ENCODE data around the gene IFNGR1.
"Not testable (repeated sequence)": the region's sequence is repeated elsewhere in the genome, so short reads cannot be mapped to it uniquely, and the experiment has no call there.

Gene IFNGR1

DNA sequence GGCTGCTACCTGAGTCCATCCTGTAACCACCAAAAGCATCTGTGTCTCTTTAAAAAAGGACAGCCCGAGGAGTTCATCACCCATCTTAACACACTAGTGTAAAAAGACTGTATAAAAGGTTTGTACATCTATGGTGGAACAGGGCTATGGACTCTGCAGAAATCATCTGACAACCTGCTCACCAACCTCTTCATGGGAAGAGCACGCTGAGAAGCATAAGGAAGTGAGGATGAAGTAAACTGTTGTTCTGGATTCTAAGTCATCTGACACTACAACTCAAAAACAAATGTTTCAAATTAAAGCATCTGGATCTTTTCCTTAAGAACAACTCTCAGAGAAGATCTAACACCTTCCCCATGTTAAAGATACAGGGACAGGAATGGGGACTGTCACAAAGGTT, 5.4 kb downstream of the IFNGR1 start:
- no peak for DNase-seq (ENCODE audit: low read depth in 2 of 2)

DNA sequence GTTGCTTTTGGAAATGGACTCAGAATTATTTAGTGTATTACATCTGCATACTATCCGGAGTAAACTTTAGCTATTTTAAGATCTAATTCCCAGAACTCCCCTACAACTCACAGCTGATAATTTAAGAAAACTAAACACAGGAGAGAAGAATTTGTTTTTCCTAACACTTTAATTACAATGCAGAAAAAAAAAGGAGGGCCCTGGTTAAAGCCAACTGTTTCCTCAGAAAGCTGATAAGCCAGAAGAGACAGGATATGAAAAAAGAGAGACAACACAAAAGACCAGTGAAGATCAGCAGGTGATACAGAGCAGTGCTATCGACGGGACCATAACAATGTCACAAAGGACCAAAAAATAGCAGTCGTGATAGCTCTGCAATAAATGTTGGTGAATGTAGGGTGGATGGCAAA, 5.8 kb downstream of the IFNGR1 start:
- DNase-seq (ENCODE audit: low read depth in 2 of 2), result no peak

DNA sequence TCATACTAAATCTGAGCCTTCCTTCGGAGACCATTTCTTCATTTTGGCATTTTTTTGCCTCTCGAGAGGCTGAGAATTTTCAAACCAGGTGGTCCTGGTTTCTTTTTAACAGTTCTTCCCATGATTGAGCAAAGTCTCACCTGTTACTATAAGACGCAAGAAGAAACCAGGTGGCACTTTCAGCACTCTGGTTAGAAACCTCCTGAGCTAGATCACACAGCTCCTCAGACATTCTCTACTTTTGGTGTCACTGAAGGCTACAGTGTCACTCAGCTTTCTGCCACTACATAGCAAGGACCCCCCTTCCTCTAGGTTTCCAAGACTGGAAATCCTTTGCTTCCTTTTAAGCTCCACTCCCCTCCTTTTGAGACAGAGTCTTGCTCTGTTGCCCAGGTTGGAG, 7.3 kb downstream of the IFNGR1 start:
- DNase-seq (ENCODE audit: low read depth in 2 of 2), result no peak

DNA sequence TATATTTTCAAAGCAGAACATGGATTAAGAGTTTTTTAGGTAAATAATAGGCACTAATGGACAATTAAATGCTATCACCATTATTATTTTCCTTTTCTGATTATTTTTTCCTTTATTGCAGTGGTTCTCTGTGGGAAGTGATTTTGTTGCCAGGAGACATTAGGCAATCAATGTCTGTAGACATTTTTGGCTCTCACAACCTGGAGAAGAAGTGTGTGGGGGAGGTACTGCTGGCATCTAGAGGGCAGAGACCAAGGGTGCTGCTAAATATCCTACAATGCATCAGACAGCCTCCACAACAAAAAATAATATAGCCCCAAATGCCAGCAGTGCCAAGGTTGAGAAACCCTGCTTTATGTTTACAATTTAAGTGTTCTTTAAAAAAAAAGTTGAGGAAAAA, 8.3 kb downstream of the IFNGR1 start:
- no peak for DNase-seq (ENCODE audit: low read depth in 2 of 2)

DNA sequence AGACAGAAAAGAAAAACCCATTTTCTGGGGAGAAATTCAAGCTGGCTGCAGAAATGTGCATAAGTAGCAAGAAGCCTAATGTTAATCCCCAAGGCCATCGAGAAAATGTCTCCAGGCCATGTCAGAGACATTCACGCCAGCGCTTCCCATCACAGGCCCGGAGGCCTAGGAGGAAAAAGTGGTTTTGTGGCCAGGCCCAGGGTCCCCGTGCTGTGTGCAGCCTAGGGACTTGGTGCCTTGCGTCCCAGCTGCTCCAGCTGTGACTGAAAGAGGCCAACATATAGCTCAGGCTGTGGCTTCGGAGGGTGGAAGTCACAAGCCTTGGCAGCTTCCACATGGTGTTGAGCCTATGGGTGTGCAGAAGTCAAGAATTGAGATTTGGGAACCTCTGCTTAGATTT, 10.9 kb downstream of the IFNGR1 start:
- no peak for DNase-seq (ENCODE audit: low read depth in 2 of 2)

DNA sequence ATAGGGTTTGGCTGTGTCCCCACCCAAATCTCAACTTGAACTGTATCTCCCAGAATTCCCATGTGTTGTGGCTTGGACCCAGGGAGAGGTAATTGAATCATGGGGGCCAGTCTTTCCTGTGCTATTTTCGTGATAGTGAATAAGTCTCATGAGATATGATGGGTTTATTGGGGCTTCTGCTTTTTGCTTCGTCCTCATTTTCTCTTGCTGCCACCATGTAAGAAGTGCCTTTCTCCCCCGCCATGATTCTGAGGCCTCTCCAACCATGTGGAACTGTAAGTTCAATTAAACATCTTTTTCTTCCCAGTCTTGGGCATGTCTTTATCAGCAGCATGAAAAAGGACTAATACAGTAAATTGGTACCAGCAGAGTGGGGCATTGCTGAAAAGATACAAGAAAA, 11.7 kb downstream of the IFNGR1 start:
- DNase-seq (ENCODE audit: low read depth in 2 of 2), result not testable (repeated sequence)

DNA sequence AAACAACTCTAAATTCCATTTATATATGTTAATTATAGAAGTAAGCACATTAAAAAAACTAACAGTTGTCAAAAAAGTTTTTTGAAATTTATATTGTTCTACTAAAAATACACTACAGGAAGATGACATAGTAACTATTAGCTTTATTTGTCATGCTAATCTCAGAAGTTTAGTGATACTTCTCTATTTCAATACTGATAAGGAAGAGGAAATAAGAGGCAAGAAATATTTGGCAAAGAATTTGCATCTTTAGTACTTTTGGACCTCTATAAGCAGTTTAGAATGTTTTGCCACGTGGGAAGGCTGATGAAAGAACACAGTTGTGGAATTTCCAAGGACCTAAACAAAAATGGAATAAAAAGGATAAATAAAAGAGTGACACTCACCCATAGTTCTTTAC, 12.6 kb downstream of the IFNGR1 start:
- DNase-seq (ENCODE audit: low read depth in 2 of 2), result no peak

DNA sequence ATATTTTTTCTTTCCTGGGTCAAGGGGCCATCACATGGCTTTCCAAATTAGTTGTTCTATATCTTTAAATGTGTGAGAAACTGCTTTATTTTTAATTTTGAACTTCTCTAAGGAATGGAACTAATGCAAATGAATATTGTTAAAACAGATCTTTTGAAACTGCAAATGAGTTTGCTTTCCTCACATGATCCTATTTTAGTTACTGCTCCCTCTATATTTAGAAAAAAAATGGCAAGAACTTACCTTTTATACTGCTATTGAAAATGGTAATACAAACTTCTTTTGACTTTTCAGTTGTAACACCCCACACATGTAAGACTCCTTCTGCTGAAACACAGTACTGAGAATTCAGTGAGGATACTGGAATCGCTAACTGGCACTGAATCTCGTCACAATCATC, 15.9 kb downstream of the IFNGR1 start:
- DNase-seq (ENCODE audit: low read depth in 2 of 2), result no peak

DNA sequence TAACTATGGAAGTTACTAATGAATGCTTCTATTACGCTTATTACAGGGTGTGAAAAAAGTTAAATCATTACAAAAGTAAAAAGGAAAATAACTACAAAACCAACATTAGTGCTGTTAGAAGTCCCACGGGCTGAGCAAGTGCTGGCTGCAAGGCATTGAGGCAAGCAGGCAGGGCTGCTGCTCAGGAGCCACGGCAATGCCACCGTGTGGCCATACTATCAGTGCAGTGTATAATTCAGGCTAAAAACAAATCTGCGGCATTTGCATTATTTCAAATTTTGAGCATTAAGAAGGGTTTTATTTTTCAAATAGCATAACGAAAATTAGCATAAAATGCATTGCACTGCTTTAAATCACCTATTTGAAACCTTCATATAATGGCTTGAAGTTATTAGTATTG, 17.1 kb downstream of the IFNGR1 start:
- DNase-seq (ENCODE audit: low read depth in 2 of 2), result no peak

DNA sequence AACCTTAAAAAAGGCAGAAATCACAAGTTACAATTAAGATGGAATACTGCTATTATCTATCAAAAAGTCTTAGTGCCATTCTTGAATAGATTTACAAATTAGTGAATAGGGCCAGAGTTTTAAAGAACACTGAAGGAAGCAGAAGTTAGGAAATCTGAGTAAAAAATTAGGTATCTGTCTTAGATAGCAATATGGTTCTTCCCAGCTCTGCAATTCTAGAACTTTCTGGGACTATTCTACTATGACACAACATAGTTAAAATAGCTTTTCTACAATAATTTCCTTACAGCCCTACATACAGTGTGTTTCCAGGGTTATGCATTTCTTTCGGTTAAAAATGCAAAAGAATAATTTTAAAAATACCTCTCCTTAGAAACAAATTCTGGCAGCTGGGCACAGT, 18.2 kb downstream of the IFNGR1 start:
- DNase-seq (ENCODE audit: low read depth in 2 of 2), result no peak

DNA sequence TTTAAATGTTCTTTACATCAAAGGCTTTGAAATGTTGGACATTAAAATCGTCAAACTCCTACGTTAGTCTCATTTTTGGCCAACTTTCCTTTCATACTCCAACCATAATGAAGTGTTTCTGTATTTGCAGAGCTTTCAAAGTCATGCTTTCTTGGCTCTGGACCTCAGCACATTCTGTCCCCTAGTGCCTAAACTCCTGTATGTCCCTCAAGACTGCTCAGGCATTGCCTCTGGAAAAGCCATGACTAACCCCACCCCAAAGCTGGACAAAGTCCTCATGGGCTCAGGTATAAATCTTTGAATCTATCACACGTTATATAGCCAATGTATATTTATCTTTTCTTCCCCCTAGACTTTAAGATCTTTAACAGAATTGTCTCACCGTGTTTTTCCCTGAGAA, 18.9 kb downstream of the IFNGR1 start:
- no peak for DNase-seq (ENCODE audit: low read depth in 2 of 2)

DNA sequence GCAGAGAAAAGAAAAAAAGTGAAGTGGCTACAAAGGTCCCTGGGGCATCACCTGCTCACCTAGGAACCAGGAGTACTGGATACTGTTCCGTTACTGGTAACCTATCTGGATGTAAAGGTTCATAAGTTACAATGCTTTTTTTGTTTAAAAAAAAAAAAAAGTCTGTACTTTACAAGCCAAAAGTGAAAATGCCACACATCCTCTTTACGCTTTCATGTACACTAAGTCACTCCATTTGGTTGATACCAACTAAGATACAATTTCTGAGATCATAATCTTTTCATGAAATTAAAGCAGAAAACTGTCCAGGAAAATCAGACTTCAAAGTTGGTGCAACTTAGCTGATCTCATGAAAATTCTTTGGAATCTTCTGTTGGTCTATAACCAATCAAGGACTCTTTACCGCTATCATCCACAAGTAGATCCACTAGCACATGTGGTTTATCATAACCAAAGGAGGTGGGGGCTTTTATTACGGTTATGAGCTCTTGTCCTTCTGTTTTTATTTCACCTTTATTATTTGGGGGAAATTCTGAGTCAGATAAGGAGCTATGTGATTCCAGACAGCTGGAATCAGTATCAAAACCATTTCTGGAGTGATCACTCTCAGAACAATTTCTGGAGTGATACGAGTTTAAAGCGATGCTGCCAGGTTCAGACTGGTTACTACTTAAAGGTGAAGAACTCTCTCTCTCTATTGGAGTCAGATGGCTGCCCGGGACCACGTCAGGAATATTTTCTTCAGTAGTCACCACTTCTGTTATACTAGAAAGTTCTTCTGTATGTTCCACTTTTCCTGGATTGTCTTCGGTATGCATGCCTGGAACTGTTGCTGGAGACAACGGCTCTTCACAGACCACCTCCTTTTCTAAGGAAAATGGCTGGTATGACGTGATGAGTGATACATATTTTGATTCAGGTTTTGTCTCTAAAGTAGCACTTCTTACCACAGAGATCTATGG, 21.2 kb downstream of the IFNGR1 start:
- DNase-seq (ENCODE audit: low read depth in 2 of 2), result no peak

DNA sequence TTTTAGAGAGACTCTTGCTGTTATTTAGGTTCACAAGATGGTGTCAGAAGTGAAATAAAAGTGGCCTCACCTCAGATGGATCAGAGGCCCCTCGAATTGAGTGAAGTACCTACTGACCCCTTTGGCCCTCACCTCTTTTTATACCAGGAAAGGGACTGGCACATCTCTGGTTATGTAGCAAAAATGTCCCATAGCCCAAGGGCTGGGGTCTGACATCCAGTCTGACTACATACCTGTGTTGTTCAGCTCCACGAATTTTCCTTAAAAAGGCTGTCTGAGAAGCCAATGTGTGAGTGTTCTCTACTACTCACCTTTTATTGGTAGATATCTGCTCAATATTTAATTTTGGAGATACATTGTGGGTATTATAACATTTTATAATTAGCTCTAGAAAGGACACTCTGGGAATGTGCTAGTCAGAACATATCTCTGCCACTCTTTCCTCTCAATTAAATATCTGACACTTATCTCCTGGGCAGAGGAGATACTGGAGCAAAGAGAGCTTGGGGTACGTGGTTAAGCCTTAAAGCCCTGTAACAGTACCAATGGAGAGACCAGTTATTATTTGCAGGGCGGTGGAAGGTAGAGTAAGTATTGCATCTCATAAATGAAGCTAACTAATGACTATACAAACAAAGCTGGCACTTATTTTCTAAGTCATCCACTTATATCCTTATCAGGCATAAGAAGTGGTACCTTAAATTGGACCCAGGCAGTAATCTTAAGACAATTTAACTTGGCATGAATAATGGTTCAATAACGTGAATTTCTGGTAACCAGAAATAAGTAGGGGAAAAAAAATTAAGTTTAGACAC, 25.7 kb downstream of the IFNGR1 start:
- no peak for DNase-seq (ENCODE audit: low read depth in 2 of 2)

DNA sequence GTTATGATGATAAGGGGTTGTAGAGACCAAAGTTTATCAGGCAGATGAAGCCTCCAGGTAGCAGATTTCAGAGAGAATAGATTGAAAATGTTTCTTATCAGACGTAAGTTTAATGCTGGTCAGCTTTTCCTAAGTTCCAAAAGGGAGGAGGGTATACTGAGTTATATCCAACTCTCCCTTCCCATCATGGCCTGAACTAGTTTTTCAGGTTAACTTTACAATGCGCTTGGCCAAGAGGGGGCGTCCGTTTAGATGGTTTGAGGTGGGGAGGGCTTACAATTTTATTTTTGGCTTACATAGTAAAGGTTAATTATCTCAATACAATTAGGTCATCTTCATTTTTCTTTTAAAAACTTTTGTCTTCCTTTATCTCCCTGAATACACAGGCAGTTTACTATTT, 26.4 kb downstream of the IFNGR1 start:
- DNase-seq (ENCODE audit: low read depth in 2 of 2), result no peak

DNA sequence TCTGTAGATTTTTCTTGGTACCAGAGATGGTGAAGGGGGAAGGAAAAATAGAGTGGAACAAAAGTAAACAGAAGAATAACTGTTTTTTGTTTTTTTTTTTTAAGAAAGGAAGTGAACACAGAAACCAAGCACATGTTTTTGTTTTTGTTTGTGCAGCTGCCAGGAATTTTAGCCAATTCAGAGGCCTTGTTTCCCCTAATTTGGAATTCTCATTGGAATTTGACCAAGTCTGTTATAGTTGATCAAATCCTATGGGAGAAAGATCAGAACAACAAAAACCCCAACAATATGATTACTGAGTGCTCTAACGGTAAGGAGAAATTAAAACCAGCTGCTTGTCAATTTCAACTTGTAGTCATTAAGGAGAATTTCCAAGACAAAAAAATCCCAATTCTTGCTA, 27.5 kb downstream of the IFNGR1 start:
- DNase-seq (ENCODE audit: low read depth in 2 of 2), result no peak

DNA sequence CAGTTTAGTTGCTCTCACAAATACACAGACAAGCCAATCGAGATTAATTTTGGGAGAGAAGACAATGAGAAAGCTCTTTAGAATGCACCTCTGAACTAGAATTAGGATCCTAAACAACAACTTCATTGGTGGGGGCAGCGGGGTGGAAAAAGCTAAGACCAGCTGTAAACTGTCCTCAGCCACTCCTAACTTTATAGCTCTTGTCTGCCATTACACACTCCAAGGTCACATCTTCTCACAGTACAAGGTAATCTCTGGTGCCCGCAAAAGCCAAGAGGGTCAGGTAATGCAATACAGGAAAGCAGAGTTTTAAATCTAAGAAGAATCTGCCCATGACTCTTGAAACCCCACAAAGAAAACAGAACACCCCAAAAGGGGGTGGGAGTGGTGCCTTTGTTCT, 27.9 kb downstream of the IFNGR1 start:
- DNase-seq (ENCODE audit: low read depth in 2 of 2), result no peak

DNA sequence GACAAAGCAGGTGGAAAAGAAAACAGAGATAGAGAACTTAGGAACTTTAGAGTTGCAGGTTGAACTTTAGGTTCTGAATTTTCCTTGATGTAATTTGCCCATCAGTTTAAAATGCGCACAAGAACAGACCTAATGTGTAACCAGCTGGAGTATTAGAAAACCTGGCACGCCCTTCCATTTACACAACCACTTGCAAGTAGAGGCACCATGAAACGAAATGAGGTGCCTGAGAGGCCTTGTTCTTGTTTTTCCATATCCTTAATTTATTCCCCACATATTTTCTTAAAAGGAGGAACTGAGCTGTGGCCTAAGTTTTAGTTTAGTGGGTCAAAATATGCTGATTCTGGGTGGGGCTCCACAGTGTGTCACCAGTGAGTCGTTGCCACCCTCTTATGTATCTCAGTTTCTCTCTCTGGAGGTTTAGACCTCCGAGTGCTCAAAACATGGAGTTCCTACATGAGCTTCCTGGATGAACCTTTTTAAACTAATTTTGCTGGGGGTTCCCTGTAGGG, 28.5 kb downstream of the IFNGR1 start:
- DNase-seq (ENCODE audit: low read depth in 2 of 2), result no peak

DNA sequence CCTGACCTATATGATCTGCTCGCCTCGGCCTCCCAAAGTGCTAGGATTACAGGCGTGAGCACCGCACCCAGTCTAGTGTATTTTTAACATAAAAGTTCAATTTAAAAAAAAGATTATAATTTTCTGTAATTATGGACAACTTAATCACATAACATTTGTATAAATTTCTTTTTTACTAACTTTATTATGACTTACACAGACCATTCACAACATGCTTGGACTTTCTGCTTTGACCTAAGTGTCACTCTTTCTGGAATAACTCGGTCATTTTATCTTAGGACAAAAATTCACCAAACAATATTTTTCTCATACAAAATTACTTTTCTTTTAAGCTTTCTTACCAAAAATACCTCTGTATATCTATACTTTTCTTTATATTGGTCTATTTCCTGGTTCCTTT, 30.3 kb downstream of the IFNGR1 start:
- DNase-seq (ENCODE audit: low read depth in 2 of 2), result no peak

DNA sequence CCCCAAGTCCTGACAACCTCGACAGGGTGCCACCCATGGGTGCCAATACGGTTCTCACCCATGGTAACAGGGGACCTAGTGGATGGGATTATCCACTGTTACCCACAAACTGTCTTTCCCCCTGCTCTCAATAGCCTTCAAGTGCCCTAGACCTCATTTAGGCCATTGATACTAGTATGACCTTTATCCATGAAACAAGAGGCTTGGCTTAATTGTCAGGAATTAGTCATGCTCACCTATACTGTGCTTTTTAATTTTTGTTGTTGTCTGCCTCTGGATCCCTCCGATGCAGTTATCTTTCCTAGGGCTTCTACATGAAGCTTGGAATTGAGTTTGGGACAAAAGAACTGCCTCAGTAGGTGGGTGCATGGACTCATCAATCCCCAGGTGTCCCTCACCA, 33.9 kb downstream of the IFNGR1 start:
- DNase-seq (ENCODE audit: low read depth in 2 of 2), result no peak

DNA sequence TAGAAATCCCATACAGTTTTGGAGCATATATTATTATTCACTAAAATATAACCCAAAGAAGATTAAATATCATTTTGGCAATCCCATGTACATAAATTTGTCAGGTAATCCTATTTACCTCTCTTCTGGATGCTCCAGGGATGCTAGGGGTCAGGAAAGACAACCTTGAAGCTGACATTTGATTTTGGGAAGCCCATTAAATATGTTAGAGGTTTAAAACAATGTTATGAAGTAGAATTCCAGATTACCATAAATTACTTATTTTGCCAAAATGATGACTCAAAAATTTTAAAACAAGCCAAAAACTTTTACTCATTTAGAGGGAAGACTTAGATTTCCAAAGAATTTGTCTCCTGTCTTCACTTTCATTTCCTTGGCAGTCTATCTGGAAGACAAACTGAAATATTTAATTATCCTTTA, 36.5 kb downstream of the IFNGR1 start:
- no peak for DNase-seq (ENCODE audit: low read depth in 2 of 2)

DNA sequence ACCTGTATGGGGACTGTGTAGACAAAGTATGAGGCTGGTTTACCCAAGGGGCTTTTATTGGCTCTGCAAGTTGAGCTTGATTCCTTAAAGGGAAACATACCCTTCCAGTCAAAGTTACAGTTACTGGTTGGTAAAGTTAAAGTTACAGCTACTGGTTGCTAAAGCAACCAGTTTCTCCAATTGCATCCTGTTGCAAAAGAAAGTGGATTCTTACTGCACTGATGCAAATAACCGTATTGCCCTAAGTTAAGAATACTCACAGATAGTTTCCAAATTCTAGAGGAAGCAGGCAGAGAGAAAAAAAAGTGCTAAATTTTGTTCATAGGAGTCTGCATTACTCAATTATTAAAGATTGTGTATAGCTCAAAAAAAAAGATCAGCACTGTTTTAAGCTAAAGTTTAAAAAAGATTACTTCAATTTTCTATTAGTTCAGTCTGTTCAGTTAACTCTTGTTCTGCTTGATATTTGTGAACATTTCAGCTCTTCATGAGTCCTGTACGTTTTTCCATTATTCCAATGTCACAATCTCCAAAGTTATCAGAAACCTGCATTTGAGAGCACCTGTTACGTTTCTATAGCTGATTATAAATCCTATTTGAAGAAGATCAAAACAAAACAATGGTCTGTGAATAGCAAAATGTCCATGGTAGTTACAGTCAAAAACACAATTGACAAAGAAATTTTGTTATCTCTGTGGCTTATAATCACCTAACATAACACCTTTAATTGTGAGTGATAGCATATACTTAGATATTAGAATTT, 37.1 kb downstream of the IFNGR1 start:
- DNase-seq (ENCODE audit: low read depth in 2 of 2), result no peak

DNA sequence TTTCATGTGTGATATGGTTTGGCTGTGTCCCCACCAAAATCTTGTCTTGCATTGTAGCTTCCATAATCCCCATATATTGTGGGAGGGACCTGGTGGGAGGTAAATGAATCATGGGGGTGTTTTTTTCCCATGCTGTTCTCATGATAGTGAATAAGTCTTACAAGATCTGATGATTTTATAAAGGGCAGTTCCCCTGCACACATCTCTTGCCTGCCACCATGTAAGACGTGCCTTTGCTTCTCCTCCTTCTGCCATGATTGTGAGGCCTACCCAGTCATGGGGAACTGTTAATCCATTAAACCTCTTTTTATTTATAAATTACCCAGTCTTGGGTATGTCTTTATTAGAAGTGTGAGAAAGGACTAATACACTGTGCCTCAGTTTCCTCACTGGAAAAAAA, 41.6 kb downstream of the IFNGR1 start:
- DNase-seq (ENCODE audit: low read depth in 2 of 2), result no peak

All from stimulated activated CD8-positive, alpha-beta memory T cell treated with anti-CD3 and anti-CD28 coated beads, Interleukin-15, amount 100 ng/mL, for 4 hours (primary cell).